Endodermal cell (in vitro differentiated cells): Measurements from ENCODE around the gene RAC3. TPM values are rescaled to one million over a fixed set of nuclear protein-coding genes. Genes with fewer than 3 reads are reported as not detected.
A peak's percentile ranks its signal among the peaks of the same experiment; 100 is the strongest.

ENCODE experiments used
- DNase-seq: peaks from one replicate; pipeline ENCODE4 v3.0.0-alpha.2; 2017
- H3K27ac ChIP-seq: 2 replicates; pipeline ENCODE4 v1.5.1; 2013; ENCODE audit warnings: mild to moderate bottlenecking, low read depth, low read length, moderate library complexity
- H3K27me3 ChIP-seq: 2 replicates; pipeline ENCODE4 v1.6.1; 2013; ENCODE audit warnings: mild to moderate bottlenecking, low read length, moderate library complexity; ENCODE audit not compliant: insufficient read depth, control insufficient read depth, poor library complexity, severe bottlenecking
- H3K36me3 ChIP-seq: 2 replicates; pipeline ENCODE4 v1.7.0; 2013; ENCODE audit warnings: mild to moderate bottlenecking, low read length, moderate library complexity; ENCODE audit not compliant: control insufficient read depth, insufficient read depth
- H3K4me1 ChIP-seq: one replicate; pipeline ENCODE4 v1.7.0; 2013; ENCODE audit warnings: low read length; ENCODE audit not compliant: control insufficient read depth, insufficient read depth
- H3K4me3 ChIP-seq: 2 replicates; pipeline ENCODE4 v1.5.1; 2013; ENCODE audit warnings: mild to moderate bottlenecking, low read length, moderate library complexity
- H3K9ac ChIP-seq: 2 replicates; pipeline ENCODE4 v1.6.1; 2013; ENCODE audit warnings: mild to moderate bottlenecking, low read length, moderate library complexity; ENCODE audit not compliant: poor library complexity, severe bottlenecking; ENCODE audit errors: extremely low read depth
- H3K9me3 ChIP-seq: 2 replicates; pipeline ENCODE4 v1.6.1; 2013; ENCODE audit warnings: mild to moderate bottlenecking, low read length, moderate library complexity; ENCODE audit not compliant: control insufficient read depth
- H3K27ac Mint-ChIP-seq: 2 replicates; pipeline ENCODE4 v1.8.0; 2020; ENCODE audit warnings: mixed read lengths
- H3K27me3 Mint-ChIP-seq: 2 replicates; pipeline ENCODE4 v1.8.0; 2021; ENCODE audit warnings: mild to moderate bottlenecking, mixed read lengths; ENCODE audit not compliant: insufficient read depth
- H3K36me3 Mint-ChIP-seq: 2 replicates; pipeline ENCODE4 v1.8.0; 2020; ENCODE audit warnings: low read depth, mixed read lengths
- H3K4me1 Mint-ChIP-seq: 2 replicates; pipeline ENCODE4 v1.8.0; 2020; ENCODE audit warnings: mixed read lengths
- H3K4me3 Mint-ChIP-seq: 2 replicates; pipeline ENCODE4 v1.8.0; 2020; ENCODE audit warnings: mild to moderate bottlenecking, moderate library complexity, mixed read lengths
- H3K9me3 Mint-ChIP-seq: 2 replicates; pipeline ENCODE4 v1.8.0; 2020; ENCODE audit warnings: mild to moderate bottlenecking, mixed read lengths
- WGBS, 2 experiments: methylation state at CpG; one replicate each; pipeline versions ENCODE4 v1.1.5 to v1.1.7; 2013; ENCODE audit warnings: missing lambda C conversion rate in 2 of 2, mixed read lengths in 1 of 2; ENCODE audit not compliant: insufficient coverage in 1 of 2, insufficient read length in 1 of 2; 5-methylcytosine and 5-hydroxymethylcytosine counted together
- total RNA-seq, 2 donors: library from RNA; stranded (reverse); fragmentation: NEBNext Ultra II Directional in 1 of 2; extraction: Animal tissue kit (Norgen Biotek cat#: 25700) in 1 of 2; gene quantifications; 2 replicates in 1 of 2; 3 replicates in 1 of 2; pipeline ENCODE4 v1.2.1, GENCODE V29; 2021
- TF ChIP-seq, protein P1 (sequence below): fragments of 200-600 bp; sonication (generic); conservative IDR thresholded peaks from 2 replicates; pipeline ENCODE4 v1.5.0; 2021; ENCODE audit warnings: antibody characterized with exemption, mild to moderate bottlenecking

The RAC3 gene
- total RNA-seq, 2 donors from 2014 or later: 45.7 to 53.9 TPM

DNA sequence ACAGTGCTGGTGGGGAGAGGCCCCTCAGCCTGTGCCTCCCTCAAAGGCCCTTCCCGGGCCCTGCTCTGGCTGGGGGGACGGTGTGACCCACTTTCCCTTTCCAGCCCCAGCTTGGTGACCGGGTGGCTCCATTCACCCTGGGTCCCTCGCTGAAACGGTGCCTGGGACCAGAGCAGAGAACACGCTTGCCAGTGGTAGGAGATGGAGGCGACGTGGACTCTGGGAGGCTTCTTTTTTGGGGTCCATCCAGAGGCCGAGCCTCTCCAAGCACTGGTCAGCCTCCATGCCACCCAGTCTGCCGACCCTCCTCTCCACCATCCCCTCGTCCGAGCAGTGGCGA lies 16.5 kb upstream of the RAC3 start:
- Histone ChIP-seq H3K27me3 (no peaks in the 10 kb centered on the region), H3K36me3 (peaks cover 7% of the 10 kb centered on the region), H3K27ac (no peak overlapping the region), H3K9ac (no peak overlapping the region), H3K4me3 (no peak overlapping the region), H3K9me3 (no peaks in the 10 kb centered on the region), H3K4me1 (no peaks in the 10 kb centered on the region)
- TF ChIP-seq, protein P1, sequence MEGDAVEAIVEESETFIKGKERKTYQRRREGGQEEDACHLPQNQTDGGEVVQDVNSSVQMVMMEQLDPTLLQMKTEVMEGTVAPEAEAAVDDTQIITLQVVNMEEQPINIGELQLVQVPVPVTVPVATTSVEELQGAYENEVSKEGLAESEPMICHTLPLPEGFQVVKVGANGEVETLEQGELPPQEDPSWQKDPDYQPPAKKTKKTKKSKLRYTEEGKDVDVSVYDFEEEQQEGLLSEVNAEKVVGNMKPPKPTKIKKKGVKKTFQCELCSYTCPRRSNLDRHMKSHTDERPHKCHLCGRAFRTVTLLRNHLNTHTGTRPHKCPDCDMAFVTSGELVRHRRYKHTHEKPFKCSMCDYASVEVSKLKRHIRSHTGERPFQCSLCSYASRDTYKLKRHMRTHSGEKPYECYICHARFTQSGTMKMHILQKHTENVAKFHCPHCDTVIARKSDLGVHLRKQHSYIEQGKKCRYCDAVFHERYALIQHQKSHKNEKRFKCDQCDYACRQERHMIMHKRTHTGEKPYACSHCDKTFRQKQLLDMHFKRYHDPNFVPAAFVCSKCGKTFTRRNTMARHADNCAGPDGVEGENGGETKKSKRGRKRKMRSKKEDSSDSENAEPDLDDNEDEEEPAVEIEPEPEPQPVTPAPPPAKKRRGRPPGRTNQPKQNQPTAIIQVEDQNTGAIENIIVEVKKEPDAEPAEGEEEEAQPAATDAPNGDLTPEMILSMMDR: no peak
- Mint-ChIP-seq H3K4me1 (no peaks in the 10 kb centered on the region), H3K4me3 (no peak overlapping the region), H3K27me3 (no peaks in the 10 kb centered on the region), H3K27ac (no peak overlapping the region), H3K36me3 (peaks cover 8% of the 10 kb centered on the region), H3K9me3 (no peaks in the 10 kb centered on the region)
- 91 to 92% methylated on average over 13 of the region's 13 CpGs for WGBS, 2 experiments
- no peak for DNase-seq

DNA sequence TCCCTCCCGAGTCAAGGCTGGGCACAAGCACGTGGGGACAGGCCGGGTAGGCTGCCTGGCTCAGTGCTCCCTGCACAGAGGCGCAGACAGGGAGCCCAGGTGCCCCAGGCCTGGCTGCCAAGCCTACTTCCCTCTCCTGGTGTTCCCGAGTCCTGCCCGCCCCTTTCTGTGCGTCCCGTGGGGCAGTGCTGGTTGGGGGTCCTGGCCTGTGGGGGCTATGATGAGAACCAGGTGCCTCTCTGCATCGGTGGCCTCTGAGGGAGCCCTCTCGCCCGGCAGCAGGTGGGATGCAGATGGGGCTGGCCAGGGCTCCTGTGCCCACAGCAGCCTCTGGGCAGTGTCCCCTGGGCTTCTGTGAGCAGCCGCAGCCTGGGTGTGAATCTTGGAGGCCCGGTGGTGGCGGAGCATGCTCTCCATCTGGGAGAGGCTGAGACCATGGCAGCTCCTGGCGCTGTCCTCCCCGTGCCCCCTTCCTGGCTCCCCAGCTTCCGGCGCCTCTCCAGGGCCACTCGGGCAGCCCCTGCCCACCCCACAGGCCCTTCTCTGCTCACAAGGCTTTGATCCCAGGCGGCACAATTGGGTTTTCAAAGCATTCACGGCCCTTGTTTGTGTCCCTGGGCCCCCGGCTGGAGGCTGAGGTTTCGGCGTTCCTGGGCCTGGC lies 16.0 kb upstream of the RAC3 start:
- no peaks in the 10 kb centered on the region for H3K4me1 Mint-ChIP-seq
- whole genome bisulfite sequencing, 2 experiments: 86 to 89% methylated on average over 6 to 22 of the region's 24 CpGs
- H3K4me1 ChIP-seq: no peaks in the 10 kb centered on the region
- no peak overlapping the region for H3K27ac Mint-ChIP-seq
- no peak overlapping the region for H3K4me3 ChIP-seq
- H3K36me3 Mint-ChIP-seq: peaks cover 8% of the 10 kb centered on the region
- no peak overlapping the region for H3K4me3 Mint-ChIP-seq
- H3K9me3 ChIP-seq: no peaks in the 10 kb centered on the region
- no peaks in the 10 kb centered on the region for H3K27me3 ChIP-seq
- H3K36me3 ChIP-seq: peaks cover 7% of the 10 kb centered on the region
- H3K27me3 Mint-ChIP-seq: no peaks in the 10 kb centered on the region
- no peak for DNase-seq
- no peaks in the 10 kb centered on the region for H3K9me3 Mint-ChIP-seq
- TF ChIP-seq, protein P1: no peak
- no peak overlapping the region for H3K9ac ChIP-seq
- H3K27ac ChIP-seq: peak overlapping the region; percentile 24

DNA sequence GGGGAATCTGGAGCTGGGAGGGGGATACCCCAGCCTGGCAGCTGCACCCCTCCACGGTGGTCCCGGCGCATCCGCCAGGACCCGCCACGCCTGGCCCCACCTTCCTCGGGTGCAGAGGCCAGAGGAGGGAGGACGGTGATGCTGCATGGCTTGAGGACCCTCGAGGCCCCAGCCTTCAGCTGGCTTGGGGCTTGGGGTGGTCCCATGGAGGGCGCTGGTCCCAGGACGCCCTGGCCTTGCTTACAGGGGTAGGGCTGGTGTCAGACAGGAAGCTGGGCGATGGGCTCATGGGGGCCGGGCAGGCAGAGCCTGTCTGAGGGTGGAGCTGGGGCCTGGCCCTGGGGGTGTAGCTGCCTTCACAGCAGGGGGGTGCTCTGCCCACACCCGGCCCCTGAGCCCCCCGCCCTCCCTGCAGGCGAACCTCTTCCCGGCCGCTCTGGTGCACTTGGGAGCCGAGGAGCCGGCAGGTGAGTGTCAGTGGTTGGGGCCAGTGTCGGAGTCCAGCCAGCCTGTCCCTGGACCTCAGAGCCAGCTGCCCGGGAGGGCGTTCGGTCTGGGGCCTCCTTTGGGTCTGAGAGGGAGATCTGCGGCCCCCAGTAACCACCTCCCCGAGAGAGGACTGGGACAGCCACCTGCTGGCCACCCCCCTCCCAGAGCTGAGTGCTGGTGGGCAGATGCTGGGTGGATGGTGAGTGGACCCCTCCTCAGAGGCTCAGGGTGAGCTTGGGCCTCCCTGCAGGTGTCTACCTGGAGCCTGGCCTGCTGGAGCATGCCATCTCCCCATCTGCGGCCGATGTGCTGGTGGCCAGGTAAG lies 15.2 kb upstream of the RAC3 start:
- TF ChIP-seq, protein P1: no peak
- H3K27me3 ChIP-seq: no peaks in the 10 kb centered on the region
- no peak overlapping the region for H3K4me3 ChIP-seq
- no peak overlapping the region for H3K4me3 Mint-ChIP-seq
- peaks cover 7% of the 10 kb centered on the region for H3K36me3 ChIP-seq
- H3K4me1 ChIP-seq: no peaks in the 10 kb centered on the region
- no peaks in the 10 kb centered on the region for H3K4me1 Mint-ChIP-seq
- no peaks in the 10 kb centered on the region for H3K9me3 Mint-ChIP-seq
- H3K36me3 Mint-ChIP-seq: peaks cover 8% of the 10 kb centered on the region
- WGBS, 2 experiments: 94% methylated on average over 8 to 28 of the region's 28 CpGs
- H3K9ac ChIP-seq: no peak overlapping the region
- H3K27ac Mint-ChIP-seq: no peak overlapping the region
- no peaks in the 10 kb centered on the region for H3K27me3 Mint-ChIP-seq
- DNase-seq: no peak
- H3K9me3 ChIP-seq: no peaks in the 10 kb centered on the region
- H3K27ac ChIP-seq: peak overlapping the region; percentile 24
